WTC11 (cell line): ENCODE results near the gene PAFAH2. TPM values are rescaled to one million over a fixed set of nuclear protein-coding genes. Genes with fewer than 3 reads are reported as not detected.

ENCODE experiments used
- ATAC-seq: fragments of 200-7000 bp; cut with Tn5 transposase; 2 replicates; pipeline ENCODE4 v1.10.0; 2021; ENCODE audit warnings: mild to moderate bottlenecking, moderate library complexity
- CTCF ChIA-PET: fragments of 300-600 bp; sonication (Branson Sonifier 250); formaldehyde crosslinking; loops from one replicate; lab custom pipeline; 2021; ENCODE audit warnings: antibody characterized with exemption; lab: Charles Lee
- POLR2A ChIA-PET: fragments of 350-600 bp; sonication (Branson Sonifier 250); formaldehyde crosslinking; loops from one replicate; lab custom pipeline; 2021; ENCODE audit warnings: antibody characterized with exemption; lab: Charles Lee
- DNase-seq: peaks from one replicate; pipeline ENCODE4 v3.0.0; 2021; ENCODE audit warnings: low spot score
- H3K27ac Mint-ChIP-seq: 2 replicates; pipeline ENCODE4 v1.8.0; 2021; ENCODE audit warnings: mixed read lengths
- H3K27me3 Mint-ChIP-seq: 2 replicates; pipeline ENCODE4 v1.8.0; 2021; ENCODE audit warnings: low read depth, mild to moderate bottlenecking, moderate library complexity, mixed read lengths
- H3K36me3 Mint-ChIP-seq: 2 replicates; pipeline ENCODE4 v1.8.0; 2021; ENCODE audit warnings: mixed read lengths
- H3K4me1 Mint-ChIP-seq: 2 replicates; pipeline ENCODE4 v1.8.0; 2022; ENCODE audit warnings: mixed read lengths
- H3K4me3 Mint-ChIP-seq: 2 replicates; pipeline ENCODE4 v1.8.0; 2021; ENCODE audit warnings: mild to moderate bottlenecking, moderate library complexity, mixed read lengths
- H3K9me3 Mint-ChIP-seq: 2 replicates; pipeline ENCODE4 v1.8.0; 2021; ENCODE audit warnings: mixed read lengths
- CREB1 ChIP-seq: sonication (generic); formaldehyde crosslinking; IDR thresholded peaks from 2 replicates; pipeline ENCODE4 v1.8.0; 2023; ENCODE audit warnings: mild to moderate bottlenecking, missing genetic modification reagents
- ETV6 ChIP-seq: sonication (generic); formaldehyde crosslinking; IDR thresholded peaks from 2 replicates; pipeline ENCODE4 v1.8.1; 2022; ENCODE audit warnings: mild to moderate bottlenecking, missing genetic modification reagents
- HMGA2 ChIP-seq: fragments of 250-450 bp; sonication (Bioruptor Pico); IDR thresholded peaks from 2 replicates; pipeline ENCODE4 v1.4.0; 2021; ENCODE audit warnings: mild to moderate bottlenecking, moderate library complexity
- JAZF1 ChIP-seq: fragments of 250-450 bp; sonication (Bioruptor Pico); IDR thresholded peaks from 2 replicates; pipeline ENCODE4 v1.9.0; 2021; ENCODE audit warnings: moderate library complexity, mild to moderate bottlenecking, inconsistent platforms
- NFE2L1 ChIP-seq: sonication (generic); formaldehyde crosslinking; IDR thresholded peaks from 2 replicates; pipeline ENCODE4 v1.8.1; 2023; ENCODE audit warnings: missing genetic modification reagents
- NFYB ChIP-seq: sonication (generic); formaldehyde crosslinking; conservative IDR thresholded peaks from 2 replicates; pipeline ENCODE4 v1.8.0; 2022; ENCODE audit warnings: low read depth, missing genetic modification reagents
- SP1 ChIP-seq: sonication (generic); formaldehyde crosslinking; conservative IDR thresholded peaks from 2 replicates; pipeline ENCODE4 v1.8.1; 2022; ENCODE audit warnings: missing genetic modification reagents
- ZNF138 ChIP-seq: sonication (generic); formaldehyde crosslinking; conservative IDR thresholded peaks from 2 replicates; pipeline ENCODE4 v1.8.1; 2022; ENCODE audit warnings: mild to moderate bottlenecking, moderate library complexity, missing genetic modification reagents
- ZNF219 ChIP-seq: sonication (generic); formaldehyde crosslinking; IDR thresholded peaks from 2 replicates; pipeline ENCODE4 v1.8.0; 2023; ENCODE audit warnings: missing genetic modification reagents, mild to moderate bottlenecking, borderline replicate concordance
- ZNF232 ChIP-seq: sonication (generic); formaldehyde crosslinking; IDR thresholded peaks from 2 replicates; pipeline ENCODE4 v1.8.0; 2022; ENCODE audit warnings: mild to moderate bottlenecking, missing genetic modification reagents
- ZNF317 ChIP-seq: sonication (generic); formaldehyde crosslinking; IDR thresholded peaks from 2 replicates; pipeline ENCODE4 v1.8.1; 2023; ENCODE audit warnings: low read depth, mild to moderate bottlenecking, moderate library complexity, missing genetic modification reagents, borderline replicate concordance
- ZNF416 ChIP-seq: fragments of 250-450 bp; sonication (Bioruptor Pico); IDR thresholded peaks from 2 replicates; pipeline ENCODE4 v1.9.0; 2021; ENCODE audit warnings: mild to moderate bottlenecking, inconsistent platforms
- ZNF423 ChIP-seq: fragments of 250-450 bp; sonication (Bioruptor Pico); IDR thresholded peaks from 2 replicates; pipeline ENCODE4 v2.1.2; 2022; ENCODE audit warnings: mild to moderate bottlenecking, moderate library complexity
- total RNA-seq: library from RNA; stranded (reverse); gene quantifications from 3 replicates; pipeline ENCODE4 v1.2.3, GENCODE V29; 2021
- TF ChIP-seq, protein P1 (sequence below): sonication (generic); formaldehyde crosslinking; IDR thresholded peaks from 2 replicates; pipeline ENCODE4 v1.8.1; 2023; ENCODE audit warnings: mild to moderate bottlenecking, missing genetic modification reagents
- TF ChIP-seq, protein P2 (sequence below): sonication (generic); formaldehyde crosslinking; IDR thresholded peaks from 2 replicates; pipeline ENCODE4 v1.8.1; 2022; ENCODE audit warnings: mild to moderate bottlenecking, moderate library complexity, missing genetic modification reagents
- TF ChIP-seq, protein P3 (sequence below): sonication (generic); formaldehyde crosslinking; IDR thresholded peaks from 2 replicates; pipeline ENCODE4 v1.8.0; 2022; ENCODE audit warnings: mild to moderate bottlenecking, missing genetic modification reagents
- TF ChIP-seq, protein P4 (sequence below): fragments of 250-450 bp; sonication (Bioruptor Pico); IDR thresholded peaks from 2 replicates; pipeline ENCODE4 v1.8.0; 2021; ENCODE audit warnings: mild to moderate bottlenecking
- TF ChIP-seq, protein P5 (sequence below): sonication (generic); formaldehyde crosslinking; IDR thresholded peaks from 2 replicates; pipeline ENCODE4 v1.8.0; 2023; ENCODE audit warnings: missing genetic modification reagents

Gene PAFAH2
- total RNA-seq, 1 experiment from 2014 or later: 11.5 TPM

DNA sequence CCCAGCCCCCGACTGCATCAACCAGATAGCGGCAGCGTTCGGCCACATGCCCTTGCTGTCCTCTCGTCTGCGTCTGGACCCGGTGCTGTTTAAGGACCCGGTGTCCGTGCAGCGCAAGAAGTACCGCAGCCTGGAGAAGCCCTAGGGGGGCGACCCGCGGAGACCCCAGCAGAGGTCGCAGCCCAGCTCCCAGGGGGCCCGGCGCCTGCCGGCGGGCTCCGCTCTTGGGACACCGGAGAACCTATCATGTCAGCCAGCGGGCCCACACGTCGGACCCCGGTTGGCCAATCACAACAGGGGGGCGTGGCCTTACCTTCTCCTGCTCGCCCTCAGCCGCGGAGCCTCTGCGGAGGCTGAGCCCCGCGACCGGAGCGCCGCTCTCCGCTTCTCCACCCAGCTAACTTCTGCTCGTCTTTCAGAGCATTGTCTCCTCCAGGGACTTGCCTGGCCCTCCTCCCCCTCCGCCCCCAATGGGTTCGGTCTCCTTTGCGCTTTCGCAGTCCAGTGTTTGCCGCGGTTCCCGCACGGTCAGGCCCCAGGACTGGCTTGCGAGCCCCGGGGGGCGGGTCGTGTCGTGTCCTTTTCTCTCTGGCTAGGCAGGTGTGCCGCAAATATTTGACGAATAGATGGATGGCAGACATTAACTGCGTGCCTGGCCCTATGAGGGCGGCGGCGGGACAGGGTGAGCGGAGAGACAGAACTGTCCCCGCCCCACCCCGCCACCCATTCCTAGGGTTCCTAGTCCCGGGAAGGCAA lies 37.5 kb upstream of the PAFAH2 start:
- peaks cover 54% of the 10 kb centered on the region for H3K27me3 Mint-ChIP-seq
- peak; percentile 96 for DNase-seq
- CTCF ChIA-PET: interaction anchor here (0.6 to 6.2 kb wide), 49 partner anchors 8 to 436 kb away, joined by 3 to 136 read pairs (median 5); partner anchors contain the start of genes CATSPER4, CEP85, EXTL1 and HMGN2
- ATAC-seq: peak; percentile 91
- POLR2A ChIA-PET: interaction anchor here (0.6 to 1.5 kb wide), 3 partner anchors 10 to 375 kb away, joined by 4 read pairs; partner anchors contain the start of gene LIN28A
- no peaks in the 10 kb centered on the region for H3K9me3 Mint-ChIP-seq
- H3K4me3 Mint-ChIP-seq: peak overlapping the region; percentile 94
- peaks cover 8% of the 10 kb centered on the region for H3K4me1 Mint-ChIP-seq
- no peaks in the 10 kb centered on the region for H3K36me3 Mint-ChIP-seq
- H3K27ac Mint-ChIP-seq: peak overlapping the region; percentile 47; the same call in 1 of the 2 replicates
- TF ChIP-seq CREB1 (CRISPR knock-in tag) (0 out of 2 replicates have a peak, but pooled peaks have one; percentile 16), NFYB (CRISPR knock-in tag) (peak; percentile 84), ZNF138 (CRISPR knock-in tag) (no peak), ZNF416 (CRISPR knock-in tag) (0 out of 2 replicates have a peak, but pooled peaks have one; percentile 16), ETV6 (no peak), ZNF423 (CRISPR knock-in tag) (peak; percentile 82), SP1 (peak; percentile 80), ZNF317 (peak; percentile 34; the same call in 1 of the 2 replicates)
- TF ChIP-seq, protein P1, sequence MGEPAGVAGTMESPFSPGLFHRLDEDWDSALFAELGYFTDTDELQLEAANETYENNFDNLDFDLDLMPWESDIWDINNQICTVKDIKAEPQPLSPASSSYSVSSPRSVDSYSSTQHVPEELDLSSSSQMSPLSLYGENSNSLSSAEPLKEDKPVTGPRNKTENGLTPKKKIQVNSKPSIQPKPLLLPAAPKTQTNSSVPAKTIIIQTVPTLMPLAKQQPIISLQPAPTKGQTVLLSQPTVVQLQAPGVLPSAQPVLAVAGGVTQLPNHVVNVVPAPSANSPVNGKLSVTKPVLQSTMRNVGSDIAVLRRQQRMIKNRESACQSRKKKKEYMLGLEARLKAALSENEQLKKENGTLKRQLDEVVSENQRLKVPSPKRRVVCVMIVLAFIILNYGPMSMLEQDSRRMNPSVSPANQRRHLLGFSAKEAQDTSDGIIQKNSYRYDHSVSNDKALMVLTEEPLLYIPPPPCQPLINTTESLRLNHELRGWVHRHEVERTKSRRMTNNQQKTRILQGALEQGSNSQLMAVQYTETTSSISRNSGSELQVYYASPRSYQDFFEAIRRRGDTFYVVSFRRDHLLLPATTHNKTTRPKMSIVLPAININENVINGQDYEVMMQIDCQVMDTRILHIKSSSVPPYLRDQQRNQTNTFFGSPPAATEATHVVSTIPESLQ (CRISPR knock-in tag): no peak
- TF ChIP-seq, protein P2, sequence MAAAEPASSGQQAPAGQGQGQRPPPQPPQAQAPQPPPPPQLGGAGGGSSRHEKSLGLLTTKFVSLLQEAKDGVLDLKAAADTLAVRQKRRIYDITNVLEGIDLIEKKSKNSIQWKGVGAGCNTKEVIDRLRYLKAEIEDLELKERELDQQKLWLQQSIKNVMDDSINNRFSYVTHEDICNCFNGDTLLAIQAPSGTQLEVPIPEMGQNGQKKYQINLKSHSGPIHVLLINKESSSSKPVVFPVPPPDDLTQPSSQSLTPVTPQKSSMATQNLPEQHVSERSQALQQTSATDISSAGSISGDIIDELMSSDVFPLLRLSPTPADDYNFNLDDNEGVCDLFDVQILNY (CRISPR knock-in tag): no peak
- TF ChIP-seq, protein P3, sequence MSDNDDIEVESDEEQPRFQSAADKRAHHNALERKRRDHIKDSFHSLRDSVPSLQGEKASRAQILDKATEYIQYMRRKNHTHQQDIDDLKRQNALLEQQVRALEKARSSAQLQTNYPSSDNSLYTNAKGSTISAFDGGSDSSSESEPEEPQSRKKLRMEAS (CRISPR knock-in tag): peak; percentile 40; the same call in 1 of the 2 replicates

DNA sequence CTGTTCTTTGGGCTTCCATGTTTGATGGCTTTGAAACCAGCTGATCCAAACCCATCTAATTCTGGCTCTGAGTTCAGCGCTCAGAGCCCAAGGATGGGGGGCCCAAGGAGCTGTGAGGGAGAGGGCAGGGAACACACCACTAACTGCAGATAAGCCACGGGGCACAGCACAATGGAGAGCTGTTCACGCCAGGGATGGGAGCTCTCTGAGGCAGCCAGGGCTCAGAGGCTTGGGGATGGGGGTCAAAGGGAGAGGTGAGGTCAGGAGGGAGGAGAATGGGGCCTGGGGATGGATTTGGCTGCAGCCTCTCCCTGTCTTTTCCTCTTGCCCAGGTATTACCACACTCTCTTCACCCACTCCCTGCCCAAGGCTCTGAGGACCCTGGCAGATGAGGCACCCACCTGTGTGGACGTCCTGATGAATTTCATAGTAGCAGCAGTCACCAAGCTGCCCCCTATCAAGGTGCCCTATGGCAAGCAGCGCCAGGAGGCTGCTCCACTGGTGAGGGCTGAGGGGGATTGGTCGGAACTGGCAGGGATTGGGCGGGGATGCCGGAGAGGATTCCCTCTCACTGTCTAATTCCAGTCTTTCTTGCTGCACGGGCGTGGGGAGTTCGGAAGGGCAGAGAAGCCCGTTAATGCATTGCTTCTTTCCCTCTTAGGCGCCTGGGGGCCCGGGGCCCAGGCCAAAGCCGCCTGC lies 36.8 kb upstream of the PAFAH2 start:
- TF ChIP-seq ZNF232 (CRISPR knock-in tag): no peak
- TF ChIP-seq ZNF219: 0 out of 2 replicates have a peak, but pooled peaks have one; percentile 8
- TF ChIP-seq, protein P3 (CRISPR knock-in tag): 0 out of 2 replicates have a peak, but pooled peaks have one; percentile 0
- ATAC-seq (peak; percentile 27), DNase-seq (no peak)
- ChIA-PET CTCF (interaction anchor here (0.6 to 6.2 kb wide), 25 partner anchors 10 to 250 kb away, joined by 3 to 136 read pairs (median 8); partner anchors contain the start of genes CATSPER4, CEP85, EXTL1 and PAFAH2), POLR2A (interaction anchor here (0.6 to 1.5 kb wide), 3 partner anchors 10 to 376 kb away, joined by 4 read pairs; partner anchors contain the start of gene LIN28A)
- Mint-ChIP-seq H3K9me3 (no peaks in the 10 kb centered on the region), H3K27me3 (peaks cover 54% of the 10 kb centered on the region), H3K4me3 (peak overlapping the region; percentile 94), H3K36me3 (no peaks in the 10 kb centered on the region), H3K27ac (no peak overlapping the region), H3K4me1 (peaks cover 10% of the 10 kb centered on the region)

DNA sequence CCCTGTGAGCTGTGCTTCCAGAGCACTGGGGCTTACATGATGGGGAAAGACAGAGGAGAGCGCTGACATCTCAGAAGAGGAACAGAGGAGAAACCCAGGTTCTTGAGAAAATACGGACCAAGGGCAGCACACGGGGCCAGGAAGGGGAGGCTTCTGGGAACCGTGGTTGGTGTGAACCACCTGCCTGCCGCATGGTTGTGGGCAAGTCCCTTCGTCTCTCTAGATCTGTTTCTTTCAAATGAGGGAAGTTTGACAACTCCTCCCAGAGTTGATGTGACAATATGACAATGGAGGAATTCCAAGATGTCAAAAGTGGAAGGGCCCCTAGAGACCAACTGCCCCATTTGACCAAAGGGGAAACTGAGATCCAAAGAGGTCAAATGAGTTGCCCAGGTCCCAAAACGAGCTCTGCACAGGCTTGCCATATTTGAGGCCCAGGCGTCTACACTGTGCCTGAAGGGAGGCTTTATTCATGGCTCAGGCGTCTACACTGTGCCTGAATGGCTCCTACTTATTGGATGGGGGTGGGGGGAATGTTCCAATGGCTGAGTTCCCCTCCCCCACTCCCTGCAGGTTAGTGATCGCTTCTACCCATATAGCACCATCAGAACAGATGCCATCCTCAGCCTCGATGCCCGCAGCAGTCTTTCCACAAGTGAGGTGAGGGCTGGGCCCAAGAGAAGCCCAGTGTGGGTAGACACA lies 34.9 kb upstream of the PAFAH2 start:
- TF ChIP-seq, protein P2 (CRISPR knock-in tag): no peak
- TF ChIP-seq, protein P4, sequence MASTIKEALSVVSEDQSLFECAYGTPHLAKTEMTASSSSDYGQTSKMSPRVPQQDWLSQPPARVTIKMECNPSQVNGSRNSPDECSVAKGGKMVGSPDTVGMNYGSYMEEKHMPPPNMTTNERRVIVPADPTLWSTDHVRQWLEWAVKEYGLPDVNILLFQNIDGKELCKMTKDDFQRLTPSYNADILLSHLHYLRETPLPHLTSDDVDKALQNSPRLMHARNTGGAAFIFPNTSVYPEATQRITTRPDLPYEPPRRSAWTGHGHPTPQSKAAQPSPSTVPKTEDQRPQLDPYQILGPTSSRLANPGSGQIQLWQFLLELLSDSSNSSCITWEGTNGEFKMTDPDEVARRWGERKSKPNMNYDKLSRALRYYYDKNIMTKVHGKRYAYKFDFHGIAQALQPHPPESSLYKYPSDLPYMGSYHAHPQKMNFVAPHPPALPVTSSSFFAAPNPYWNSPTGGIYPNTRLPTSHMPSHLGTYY (CRISPR knock-in tag): no peak
- no peak for TF ChIP-seq NFE2L1 (CRISPR knock-in tag)
- TF ChIP-seq HMGA2 (CRISPR knock-in tag): no peak
- no peak for TF ChIP-seq JAZF1
- TF ChIP-seq, protein P5, sequence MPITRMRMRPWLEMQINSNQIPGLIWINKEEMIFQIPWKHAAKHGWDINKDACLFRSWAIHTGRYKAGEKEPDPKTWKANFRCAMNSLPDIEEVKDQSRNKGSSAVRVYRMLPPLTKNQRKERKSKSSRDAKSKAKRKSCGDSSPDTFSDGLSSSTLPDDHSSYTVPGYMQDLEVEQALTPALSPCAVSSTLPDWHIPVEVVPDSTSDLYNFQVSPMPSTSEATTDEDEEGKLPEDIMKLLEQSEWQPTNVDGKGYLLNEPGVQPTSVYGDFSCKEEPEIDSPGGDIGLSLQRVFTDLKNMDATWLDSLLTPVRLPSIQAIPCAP: no peak
- ChIA-PET POLR2A (no interaction called here), CTCF (interaction anchor here (1.0 kb wide), 1 partner anchor 112 kb away, joined by 3 read pairs; no protein-coding TSS in a partner anchor)
- DNase-seq: no peak
- Mint-ChIP-seq H3K9me3 (no peaks in the 10 kb centered on the region), H3K36me3 (no peaks in the 10 kb centered on the region), H3K4me1 (peaks cover 10% of the 10 kb centered on the region), H3K27me3 (peaks cover 54% of the 10 kb centered on the region), H3K27ac (no peak overlapping the region), H3K4me3 (no peak overlapping the region)
- ATAC-seq: no peak
